MCF 10A (cell line): ENCODE measurements around the gene ASTN2. TPM values are rescaled to one million over a fixed set of nuclear protein-coding genes. Genes with fewer than 3 reads are reported as not detected.

Experiments
- BruUV-seq: library from RNA; stranded (reverse); fragments of 400-500 nt; replicated peaks from 2 replicates; lab custom pipeline; 2021; lab: Mats Ljungman, UMichigan
- CTCF ChIA-PET: fragments of 300-600 bp; sonication (Branson Sonifier 250); formaldehyde crosslinking; extraction: SDS; loops from one replicate; lab custom pipeline; 2021; ENCODE audit warnings: antibody characterized with exemption, inconsistent platforms; lab: Yijun Ruan, JAX
- POLR2A ChIA-PET: fragments of 300-600, 350-650 bp; sonication (Branson Sonifier 250); formaldehyde crosslinking; extraction: SDS; loops from one replicate; lab custom pipeline; 2020; ENCODE audit warnings: antibody characterized with exemption, inconsistent platforms; lab: Yijun Ruan, JAX
- DNase-seq: peaks from one replicate; pipeline ENCODE4 v3.0.0-alpha.2; 2018; ENCODE audit not compliant: unreplicated experiment
- H3K27ac Mint-ChIP-seq: one replicate; pipeline ENCODE4 v1.8.0; 2022; ENCODE audit warnings: mild to moderate bottlenecking, low read depth, mixed read lengths; ENCODE audit not compliant: unreplicated experiment
- H3K27me3 Mint-ChIP-seq: one replicate; pipeline ENCODE4 v1.8.0; 2022; ENCODE audit warnings: mixed read lengths; ENCODE audit not compliant: insufficient read depth, unreplicated experiment
- H3K36me3 Mint-ChIP-seq: one replicate; pipeline ENCODE4 v1.8.0; 2022; ENCODE audit warnings: mild to moderate bottlenecking, moderate library complexity, mixed read lengths; ENCODE audit not compliant: insufficient read depth, unreplicated experiment
- H3K4me1 Mint-ChIP-seq: one replicate; pipeline ENCODE4 v1.8.0; 2022; ENCODE audit warnings: mixed read lengths; ENCODE audit not compliant: insufficient read depth, unreplicated experiment
- H3K4me3 Mint-ChIP-seq: one replicate; pipeline ENCODE4 v1.8.0; 2022; ENCODE audit warnings: mild to moderate bottlenecking, moderate library complexity, mixed read lengths; ENCODE audit not compliant: unreplicated experiment
- H3K9me3 Mint-ChIP-seq: one replicate; pipeline ENCODE4 v1.8.0; 2022; ENCODE audit warnings: mixed read lengths; ENCODE audit not compliant: unreplicated experiment
- CTCF ChIP-seq: fragments of 200-600 bp; IDR thresholded peaks from one replicate; pipeline ENCODE4 v1.8.0; 2022; ENCODE audit warnings: antibody characterized with exemption, mild to moderate bottlenecking; ENCODE audit not compliant: unreplicated experiment
- intact Hi-C: fragments of 100-400 bp; cut with micrococcal nuclease; formaldehyde crosslinking; loops from 2 replicates; pipeline ENCODE4 v1.14.1; 2022
- total RNA-seq: library from RNA; stranded (reverse); gene quantifications from 2 replicates; pipeline ENCODE4 v1.2.3, GENCODE V29; 2022

The ASTN2 gene
- total RNA-seq, 1 experiment from 2014 or later: 1.8 TPM

DNA sequence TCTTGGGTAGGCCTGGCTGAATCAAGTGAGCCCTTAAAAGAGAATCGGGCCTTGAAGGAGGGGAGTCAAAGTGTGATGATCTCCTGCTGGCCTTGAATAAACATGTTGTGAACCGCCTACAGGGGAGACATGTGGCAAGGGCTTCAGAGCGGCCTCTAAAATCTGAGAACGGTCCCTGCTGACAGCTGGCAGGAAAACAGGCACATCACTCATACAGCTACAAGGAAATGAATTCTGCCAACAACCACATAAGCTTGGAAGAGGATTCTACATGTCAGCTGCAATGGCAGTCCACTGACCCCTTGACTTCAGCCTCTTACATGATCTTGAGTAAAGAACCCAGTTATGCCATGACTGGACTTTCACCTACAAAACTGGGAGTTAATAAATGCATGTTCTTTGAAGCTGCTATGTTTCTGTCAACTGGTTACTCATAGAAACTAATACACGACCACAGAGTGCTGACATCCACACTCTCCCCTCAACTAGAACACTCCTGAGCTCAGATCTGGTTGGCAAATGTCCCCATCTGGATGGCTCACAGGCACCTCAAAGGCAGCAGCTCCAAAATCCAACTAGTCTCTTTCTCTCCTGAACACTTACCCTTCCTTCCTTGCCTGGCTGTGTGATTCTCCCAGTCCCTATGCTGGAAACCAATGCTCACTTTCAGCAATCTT is 333.1 kb downstream of the ASTN2 start:
- Mint-ChIP-seq H3K27me3 (no peaks in the 10 kb centered on the region), H3K36me3 (no peaks in the 10 kb centered on the region), H3K9me3 (peaks cover 6% of the 10 kb centered on the region), H3K4me1 (no peaks in the 10 kb centered on the region), H3K4me3 (no peak overlapping the region), H3K27ac (no peak overlapping the region)
- BruUV-seq: no TSS peak
- ChIA-PET POLR2A (no interaction called here), CTCF (no interaction called here)
- DNase-seq: no peak
- intact Hi-C loops: no loop called here
- TF ChIP-seq CTCF: no peak

DNA sequence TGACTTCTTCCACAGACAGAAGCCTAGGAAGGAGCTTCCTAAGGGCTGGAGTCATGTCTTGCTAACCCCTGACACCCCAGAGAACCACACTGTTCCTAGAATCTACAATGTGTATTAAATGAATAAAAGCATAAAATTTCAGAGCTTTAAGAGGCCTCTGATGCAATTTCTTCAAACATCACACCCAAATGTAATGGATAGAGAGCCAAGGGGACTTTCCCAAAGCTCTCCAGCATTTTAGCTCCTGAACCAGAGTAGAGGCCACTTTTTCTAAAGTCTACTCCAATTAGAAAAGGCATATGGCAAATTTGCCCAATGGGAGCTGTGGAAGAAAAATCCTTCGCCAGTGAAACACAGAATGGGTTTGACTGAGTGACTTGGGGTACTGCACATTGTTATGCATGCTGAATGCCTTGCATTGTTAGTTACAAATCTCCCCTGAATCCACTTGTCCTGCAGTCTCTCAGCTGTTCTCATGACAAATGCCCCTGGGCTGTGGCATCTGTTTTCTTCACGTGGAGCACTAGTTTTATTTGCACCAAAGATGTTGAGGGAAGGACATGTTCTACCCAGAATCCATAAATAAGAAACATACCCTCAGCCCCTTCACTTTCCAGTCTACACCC is 334.0 kb downstream of the ASTN2 start:
- no TSS peak for BruUV-seq

DNA sequence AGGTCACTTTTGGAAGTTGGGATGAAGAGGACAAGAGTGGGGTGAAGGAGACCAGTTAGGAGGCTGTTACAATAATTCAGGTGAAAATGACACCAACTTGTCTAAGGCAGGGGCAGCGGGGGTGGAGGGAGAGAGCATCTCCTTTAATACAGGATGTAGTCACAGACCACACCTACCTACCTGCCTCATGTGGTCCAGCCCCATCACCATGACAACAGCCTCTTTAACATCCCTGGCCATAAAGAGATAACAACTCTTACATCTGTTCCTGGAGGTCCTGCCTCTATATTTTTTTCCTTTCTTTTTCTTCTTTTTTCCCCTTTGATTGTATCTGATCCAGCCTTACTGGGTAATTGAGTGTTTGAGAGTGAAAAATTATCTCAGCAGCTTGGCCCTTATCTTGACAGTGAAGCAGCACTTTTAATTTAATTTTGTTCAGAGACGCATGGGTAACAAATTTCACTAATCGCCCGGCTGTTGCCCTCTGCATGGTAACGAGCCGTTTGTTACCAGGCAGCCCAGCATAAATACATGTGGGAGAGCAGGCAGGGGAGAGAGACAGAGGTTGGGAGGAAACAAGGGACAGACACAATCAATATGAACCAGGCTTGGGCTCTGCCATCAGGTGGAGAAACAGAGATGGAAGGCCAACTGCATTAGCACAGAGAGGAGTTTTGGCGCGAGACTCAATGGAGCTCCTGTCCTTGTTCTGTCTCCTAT is 338.1 kb downstream of the ASTN2 start:
- Mint-ChIP-seq H3K36me3 (no peaks in the 10 kb centered on the region), H3K9me3 (peaks cover 12% of the 10 kb centered on the region), H3K27ac (no peak overlapping the region), H3K4me3 (no peak overlapping the region), H3K4me1 (peaks cover 6% of the 10 kb centered on the region), H3K27me3 (no peaks in the 10 kb centered on the region)
- no peak for DNase-seq
- BruUV-seq: no TSS peak
- intact Hi-C loops: no loop called here
- CTCF ChIA-PET: interaction anchor here (0.6 to 0.8 kb wide), 2 partner anchors 340 to 474 kb away, joined by 3 read pairs; no protein-coding TSS in a partner anchor
- TF ChIP-seq CTCF: no peak
- POLR2A ChIA-PET: no interaction called here

More for the DNA sequence above, 334.0 kb downstream of the ASTN2 start:
- H3K9me3 Mint-ChIP-seq: no peaks in the 10 kb centered on the region
- no peaks in the 10 kb centered on the region for H3K4me1 Mint-ChIP-seq
- ChIA-PET POLR2A (no interaction called here), CTCF (interaction anchor here (1.2 kb wide), 1 partner anchor 8 kb away, joined by 3 read pairs; no protein-coding TSS in a partner anchor)
- no peak for TF ChIP-seq CTCF
- no peaks in the 10 kb centered on the region for H3K36me3 Mint-ChIP-seq
- intact Hi-C loops: no loop called here
- H3K27ac Mint-ChIP-seq: no peak overlapping the region
- H3K4me3 Mint-ChIP-seq: no peak overlapping the region
- no peaks in the 10 kb centered on the region for H3K27me3 Mint-ChIP-seq
- DNase-seq: no peak

- H3K4me1 Mint-ChIP-seq: peaks cover 6% of the 10 kb centered on the region
- POLR2A ChIA-PET: interaction anchor here (0.6 kb wide), 1 partner anchor 482 kb away, joined by 4 read pairs; no protein-coding TSS in a partner anchor
- CTCF ChIA-PET: interaction anchor here (0.7 to 1.1 kb wide), 3 partner anchors 8 to 339 kb away, joined by 3 to 4 read pairs (median 4); no protein-coding TSS in a partner anchor
- no peaks in the 10 kb centered on the region for H3K36me3 Mint-ChIP-seq
- no peak for DNase-seq
- no peak for TF ChIP-seq CTCF
- intact Hi-C loops: no loop called here
- no peak overlapping the region for H3K4me3 Mint-ChIP-seq
- H3K27me3 Mint-ChIP-seq: no peaks in the 10 kb centered on the region
- no TSS peak for BruUV-seq
- H3K9me3 Mint-ChIP-seq: peaks cover 12% of the 10 kb centered on the region
- H3K27ac Mint-ChIP-seq: no peak overlapping the region
These were observed 339.2 kb downstream of the ASTN2 start for GRCh38 chr9:117075636-117076035.
